B cell (primary cell): Measurements from ENCODE around the gene RGSL1. TPM values are rescaled to one million over a fixed set of nuclear protein-coding genes. Genes with fewer than 3 reads are reported as not detected.

Experiments
- ATAC-seq: fragments of 200-7000 bp; cut with Tn5 transposase; one replicate; pipeline ENCODE4 v1.10.0; 2021; ENCODE audit warnings: low read depth, mild to moderate bottlenecking, moderate number of reproducible peaks, moderate library complexity
- CTCF ChIA-PET: fragments of 350-600 bp; sonication (Branson Sonifier 250); formaldehyde crosslinking; loops from one replicate; lab custom pipeline; 2021; ENCODE audit warnings: antibody characterized with exemption, inconsistent platforms; lab: Charles Lee
- POLR2A ChIA-PET: fragments of 350-600 bp; sonication (Branson Sonifier 250); formaldehyde crosslinking; loops from one replicate; lab custom pipeline; 2021; ENCODE audit warnings: antibody characterized with exemption; lab: Charles Lee
- DNase-seq: peaks from one replicate; pipeline ENCODE4 v3.0.0; 2013
- H2AFZ ChIP-seq: 2 replicates; pipeline ENCODE4 v1.6.1; 2012; ENCODE audit warnings: mild to moderate bottlenecking, low read depth, low read length; ENCODE audit not compliant: insufficient read depth, poor library complexity, severe bottlenecking
- H3K27ac ChIP-seq, 2 donors: 1 replicate in 1 of 2; 2 replicates in 1 of 2; pipeline ENCODE4 v1.5.1; 2012 to 2013; ENCODE audit warnings: low read length in 2 of 2, mild to moderate bottlenecking in 2 of 2, moderate library complexity in 1 of 2
- H3K27me3 ChIP-seq, 4 experiments: fragments of 200-600 bp in 1 of 4; sonication (generic) in 1 of 4; replicated peaks in 1 of 4; 1 replicate in 2 of 4; 2 replicates in 2 of 4; pipeline versions ENCODE4 v1.6.1 to v1.7.0; 2013 to 2016; ENCODE audit warnings: low read length in 3 of 4, mild to moderate bottlenecking in 2 of 4, mixed read lengths in 1 of 4, moderate library complexity in 1 of 4; ENCODE audit not compliant: insufficient read depth in 4 of 4, control insufficient read depth in 3 of 4; ENCODE audit errors: control extremely low read depth in 1 of 4
- H3K36me3 ChIP-seq, 2 experiments: replicated peaks in 1 of 2; 1 replicate in 1 of 2; 2 replicates in 1 of 2; pipeline versions ENCODE4 v1.6.1 to v1.7.1; 2013; ENCODE audit warnings: low read length in 1 of 2; ENCODE audit not compliant: insufficient read depth in 2 of 2, control insufficient read depth in 1 of 2; ENCODE audit errors: control extremely low read depth in 1 of 2, extremely low read depth in 1 of 2
- H3K4me1 ChIP-seq, 2 donors: fragments of 200-600 bp in 1 of 2; sonication (generic) in 1 of 2; 1 replicate in 1 of 2; 2 replicates in 1 of 2; pipeline versions ENCODE4 v1.5.1 to v1.6.1; 2013 to 2017; ENCODE audit warnings: low read length in 2 of 2; ENCODE audit not compliant: control insufficient read depth in 2 of 2, insufficient read depth in 2 of 2
- H3K4me2 ChIP-seq: replicated peaks from 2 replicates; pipeline ENCODE3; 2012; ENCODE audit warnings: mild to moderate bottlenecking, low read depth, low read length; ENCODE audit not compliant: poor library complexity, severe bottlenecking
- H3K4me3 ChIP-seq, 5 experiments: fragments of 200-600 bp in 1 of 5; sonication (generic) in 1 of 5; 1 replicate in 3 of 5; 2 replicates in 2 of 5; pipeline versions ENCODE4 v1.5.1 to v1.7.0; 2011 to 2016; ENCODE audit warnings: low read length in 4 of 5, mild to moderate bottlenecking in 4 of 5, low read depth in 2 of 5, control low read depth in 1 of 5, moderate library complexity in 1 of 5; ENCODE audit not compliant: insufficient read depth in 1 of 5; ENCODE audit errors: control extremely low read depth in 1 of 5, extremely low read depth in 1 of 5
- H3K79me2 ChIP-seq: fragments of 200-600 bp; sonication (generic); one replicate; pipeline ENCODE4 v1.6.0; 2016; ENCODE audit warnings: low read length; ENCODE audit not compliant: control insufficient read depth, insufficient read depth
- H3K9ac ChIP-seq: fragments of 200-600 bp; sonication (generic); 2 replicates; pipeline ENCODE4 v1.6.1; 2017; ENCODE audit warnings: mild to moderate bottlenecking, low read length, moderate library complexity
- H3K9me3 ChIP-seq, 3 donors: one replicate each; pipeline versions ENCODE4 v1.6.1 to v1.7.1; 2013; ENCODE audit warnings: low read length in 2 of 3; ENCODE audit not compliant: control insufficient read depth in 2 of 3, insufficient read depth in 1 of 3; ENCODE audit errors: control extremely low read depth in 1 of 3
- H4K20me1 ChIP-seq: 2 replicates; pipeline ENCODE4 v1.6.0; 2012; ENCODE audit warnings: mild to moderate bottlenecking, low read length; ENCODE audit not compliant: insufficient read depth, control insufficient read depth, poor library complexity, severe bottlenecking
- H3K27ac Mint-ChIP-seq: one replicate; pipeline ENCODE4 v1.8.0; 2021; ENCODE audit warnings: mixed read lengths
- H3K27me3 Mint-ChIP-seq: one replicate; pipeline ENCODE4 v1.8.0; 2021; ENCODE audit warnings: mixed read lengths
- H3K4me1 Mint-ChIP-seq: one replicate; pipeline ENCODE4 v1.8.0; 2021; ENCODE audit warnings: mixed read lengths
- H3K4me3 Mint-ChIP-seq: one replicate; pipeline ENCODE4 v1.8.0; 2021; ENCODE audit warnings: mixed read lengths
- H3K9me3 Mint-ChIP-seq: one replicate; pipeline ENCODE4 v1.8.0; 2022; ENCODE audit warnings: mixed read lengths; ENCODE audit not compliant: insufficient read depth
- CTCF ChIP-seq: fragments of 200-600 bp; IDR thresholded peaks from one replicate; pipeline ENCODE4 v1.8.0; 2022; ENCODE audit warnings: antibody characterized with exemption, mild to moderate bottlenecking
- EZH2 ChIP-seq: IDR thresholded peaks from 2 replicates; pipeline ENCODE4 v1.6.1; 2012; ENCODE audit warnings: borderline replicate concordance, low read depth, mild to moderate bottlenecking, moderate library complexity, low read length; ENCODE audit not compliant: insufficient read depth, poor library complexity, severe bottlenecking
- WGBS: methylation state at CpG from one replicate; pipeline ENCODE4 v1.1.5; 2013; ENCODE audit warnings: missing lambda C conversion rate; ENCODE audit not compliant: insufficient coverage; 5-methylcytosine and 5-hydroxymethylcytosine counted together
- intact Hi-C: fragments of 100-400 bp; cut with micrococcal nuclease; formaldehyde crosslinking; loops from one replicate; pipeline ENCODE4 v1.10.0; 2022
- polyA plus RNA-seq: library from polyadenylated mRNA; depleted of rRNA; stranded (reverse); fragments of >200 nt; gene quantifications from 2 replicates; pipeline ENCODE4 v1.2.3, GENCODE V29; 2012
- total RNA-seq, 2 donors: library from RNA; stranded (reverse); fragments of 120-200 nt in 1 of 2; gene quantifications; 1 replicate in 1 of 2; 2 replicates in 1 of 2; pipeline versions ENCODE4 v1.2.3 to v1.2.4, GENCODE V29; 2013 to 2022

Gene RGSL1
- total and polyA plus RNA-seq, 2 donors (not counting 1 experiment from before 2014, with no cell fraction given) = not detected

GRCh38 chr1:182533896-182534295 lies 84.0 kb downstream of the RGSL1 start:
- peaks cover 0 to 2% (median 2%) of the 10 kb centered on the region in 3 donors for H3K9me3 ChIP-seq
- Mint-ChIP-seq H3K27me3 (no peaks in the 10 kb centered on the region), H3K4me1 (no peaks in the 10 kb centered on the region), H3K4me3 (no peak overlapping the region), H3K27ac (no peak overlapping the region), H3K9me3 (peaks cover 2% of the 10 kb centered on the region)
- H3K36me3 ChIP-seq = no peaks in the 10 kb centered on the region
- no peaks in the 10 kb centered on the region for H3K27me3 ChIP-seq
- ATAC-seq = no peak
- no peak overlapping the region for H3K4me3 ChIP-seq
- no peaks in the 10 kb centered on the region for H3K79me2 ChIP-seq
- ChIA-PET CTCF (no interaction called here), POLR2A (no interaction called here)
- WGBS = no CpG with 5 or more reads among the region's 2 CpGs
- TF ChIP-seq CTCF = no peak
- TF ChIP-seq EZH2 = no peak
- intact Hi-C loops = no loop called here
- H3K27ac ChIP-seq = no peak overlapping the region
- H3K4me2 ChIP-seq = no peak overlapping the region
- no peak overlapping the region for H2AFZ ChIP-seq
- no peaks in the 10 kb centered on the region for H4K20me1 ChIP-seq
- no peak overlapping the region for H3K9ac ChIP-seq
- no peaks in the 10 kb centered on the region for H3K4me1 ChIP-seq
- DNase-seq = no peak

GRCh38 chr1:182549346-182549745 lies 99.4 kb downstream of the RGSL1 start:
- ATAC-seq = no peak
- ChIA-PET CTCF (interaction anchor here (0.6 kb wide), 1 partner anchor 8 kb away, joined by 3 read pairs; no protein-coding TSS in a partner anchor), POLR2A (no interaction called here)
- intact Hi-C loops = no loop called here
- H3K9me3 ChIP-seq = peaks cover 4 to 13% (median 7%) of the 10 kb centered on the region in 3 donors
- no peak overlapping the region for H3K27ac ChIP-seq
- Mint-ChIP-seq H3K4me1 (no peaks in the 10 kb centered on the region), H3K9me3 (peaks cover 4% of the 10 kb centered on the region), H3K27ac (no peak overlapping the region), H3K4me3 (no peak overlapping the region), H3K27me3 (peaks cover 10% of the 10 kb centered on the region)
- DNase-seq = no peak
- TF ChIP-seq EZH2 (no peak), CTCF (no peak)
- H2AFZ ChIP-seq = no peak overlapping the region
- no peaks in the 10 kb centered on the region for H3K79me2 ChIP-seq
- H3K4me3 ChIP-seq = no peak overlapping the region
- H3K4me1 ChIP-seq = no peaks in the 10 kb centered on the region
- no peaks in the 10 kb centered on the region for H3K36me3 ChIP-seq
- no peak overlapping the region for H3K9ac ChIP-seq
- H3K27me3 ChIP-seq = no peaks in the 10 kb centered on the region
- no peaks in the 10 kb centered on the region for H4K20me1 ChIP-seq
- H3K4me2 ChIP-seq = no peak overlapping the region
